MCF 10A (cell line): Measurements from ENCODE around the gene PCA3. TPM values are rescaled to one million over a fixed set of nuclear protein-coding genes. Genes with fewer than 3 reads are reported as not detected.

Experiments used
- BruUV-seq: library from RNA; stranded (reverse); fragments of 400-500 nt; replicated peaks from 2 replicates; lab custom pipeline; 2021; lab: Mats Ljungman, UMichigan
- CTCF ChIA-PET: fragments of 300-600 bp; sonication (Branson Sonifier 250); formaldehyde crosslinking; extraction: SDS; loops from one replicate; lab custom pipeline; 2021; ENCODE audit warnings: antibody characterized with exemption, inconsistent platforms; lab: Yijun Ruan, JAX
- POLR2A ChIA-PET: fragments of 300-600, 350-650 bp; sonication (Branson Sonifier 250); formaldehyde crosslinking; extraction: SDS; loops from one replicate; lab custom pipeline; 2020; ENCODE audit warnings: antibody characterized with exemption, inconsistent platforms; lab: Yijun Ruan, JAX
- DNase-seq: peaks from one replicate; pipeline ENCODE4 v3.0.0-alpha.2; 2018; ENCODE audit not compliant: unreplicated experiment
- H3K27ac Mint-ChIP-seq: one replicate; pipeline ENCODE4 v1.8.0; 2022; ENCODE audit warnings: mild to moderate bottlenecking, low read depth, mixed read lengths; ENCODE audit not compliant: unreplicated experiment
- H3K27me3 Mint-ChIP-seq: one replicate; pipeline ENCODE4 v1.8.0; 2022; ENCODE audit warnings: mixed read lengths; ENCODE audit not compliant: insufficient read depth, unreplicated experiment
- H3K36me3 Mint-ChIP-seq: one replicate; pipeline ENCODE4 v1.8.0; 2022; ENCODE audit warnings: mild to moderate bottlenecking, moderate library complexity, mixed read lengths; ENCODE audit not compliant: insufficient read depth, unreplicated experiment
- H3K4me1 Mint-ChIP-seq: one replicate; pipeline ENCODE4 v1.8.0; 2022; ENCODE audit warnings: mixed read lengths; ENCODE audit not compliant: insufficient read depth, unreplicated experiment
- H3K4me3 Mint-ChIP-seq: one replicate; pipeline ENCODE4 v1.8.0; 2022; ENCODE audit warnings: mild to moderate bottlenecking, moderate library complexity, mixed read lengths; ENCODE audit not compliant: unreplicated experiment
- H3K9me3 Mint-ChIP-seq: one replicate; pipeline ENCODE4 v1.8.0; 2022; ENCODE audit warnings: mixed read lengths; ENCODE audit not compliant: unreplicated experiment
- intact Hi-C: fragments of 100-400 bp; cut with micrococcal nuclease; formaldehyde crosslinking; loops from 2 replicates; pipeline ENCODE4 v1.14.1; 2022
- total RNA-seq: library from RNA; stranded (reverse); gene quantifications from 2 replicates; pipeline ENCODE4 v1.2.3, GENCODE V29; 2022
- TF ChIP-seq, protein P1 (sequence below): fragments of 200-600 bp; IDR thresholded peaks from one replicate; pipeline ENCODE4 v1.8.0; 2022; ENCODE audit warnings: antibody characterized with exemption, mild to moderate bottlenecking; ENCODE audit not compliant: unreplicated experiment

PCA3 gene
- total RNA-seq, 1 experiment from 2014 or later: not detected

GRCh38 chr9:76759732-76760131 lies 4.5 kb upstream of the PCA3 start:
- Mint-ChIP-seq H3K27me3 (no peaks in the 10 kb centered on the region), H3K36me3 (no peaks in the 10 kb centered on the region), H3K27ac (no peak overlapping the region), H3K4me3 (no peak overlapping the region), H3K4me1 (peaks cover 13% of the 10 kb centered on the region), H3K9me3 (no peaks in the 10 kb centered on the region)
- BruUV-seq: no TSS peak
- POLR2A ChIA-PET: interaction anchor here (0.9 kb wide), 1 partner anchor 51 kb away, joined by 3 read pairs; no protein-coding TSS in a partner anchor
- CTCF ChIA-PET: interaction anchor here (0.7 to 1.2 kb wide), 5 partner anchors 8 to 1399 kb away, joined by 3 to 4 read pairs (median 3); no protein-coding TSS in a partner anchor
- TF ChIP-seq, protein P1, sequence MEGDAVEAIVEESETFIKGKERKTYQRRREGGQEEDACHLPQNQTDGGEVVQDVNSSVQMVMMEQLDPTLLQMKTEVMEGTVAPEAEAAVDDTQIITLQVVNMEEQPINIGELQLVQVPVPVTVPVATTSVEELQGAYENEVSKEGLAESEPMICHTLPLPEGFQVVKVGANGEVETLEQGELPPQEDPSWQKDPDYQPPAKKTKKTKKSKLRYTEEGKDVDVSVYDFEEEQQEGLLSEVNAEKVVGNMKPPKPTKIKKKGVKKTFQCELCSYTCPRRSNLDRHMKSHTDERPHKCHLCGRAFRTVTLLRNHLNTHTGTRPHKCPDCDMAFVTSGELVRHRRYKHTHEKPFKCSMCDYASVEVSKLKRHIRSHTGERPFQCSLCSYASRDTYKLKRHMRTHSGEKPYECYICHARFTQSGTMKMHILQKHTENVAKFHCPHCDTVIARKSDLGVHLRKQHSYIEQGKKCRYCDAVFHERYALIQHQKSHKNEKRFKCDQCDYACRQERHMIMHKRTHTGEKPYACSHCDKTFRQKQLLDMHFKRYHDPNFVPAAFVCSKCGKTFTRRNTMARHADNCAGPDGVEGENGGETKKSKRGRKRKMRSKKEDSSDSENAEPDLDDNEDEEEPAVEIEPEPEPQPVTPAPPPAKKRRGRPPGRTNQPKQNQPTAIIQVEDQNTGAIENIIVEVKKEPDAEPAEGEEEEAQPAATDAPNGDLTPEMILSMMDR: no peak
- intact Hi-C loops: loop anchor here (2.0 kb wide), 2 partner anchors 227 to 391 kb away; no protein-coding TSS in a partner anchor
- DNase-seq: no peak

DNA sequence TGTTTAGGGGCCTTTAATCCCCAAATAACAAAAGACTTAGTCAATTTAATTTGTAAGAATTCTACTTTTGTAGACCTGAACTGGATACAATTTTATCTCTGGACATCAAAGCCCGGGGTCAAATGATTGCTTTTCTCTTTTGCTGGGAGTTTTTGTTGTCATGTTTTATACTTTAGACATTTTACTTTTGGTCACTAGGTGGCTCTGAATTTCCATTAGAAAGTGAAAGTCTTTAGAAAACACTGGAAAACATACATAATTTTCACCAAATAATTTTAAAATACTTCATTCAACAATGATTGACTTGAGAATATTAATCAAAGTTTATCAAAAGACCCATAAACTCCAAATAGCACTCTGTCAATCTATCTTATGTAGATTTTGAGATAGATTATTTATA lies 2.8 kb upstream of the PCA3 start:
- TF ChIP-seq, protein P1: peak; percentile 32
- no peak overlapping the region for H3K27ac Mint-ChIP-seq
- H3K36me3 Mint-ChIP-seq: no peaks in the 10 kb centered on the region
- ChIA-PET POLR2A (no interaction called here), CTCF (interaction anchor here (0.6 to 1.7 kb wide), 8 partner anchors 8 to 400 kb away, joined by 3 to 11 read pairs (median 3); no protein-coding TSS in a partner anchor)
- no peaks in the 10 kb centered on the region for H3K9me3 Mint-ChIP-seq
- intact Hi-C loops: loop anchor here (2.0 kb wide), 2 partner anchors 225 to 389 kb away; no protein-coding TSS in a partner anchor
- DNase-seq: peak; percentile 10
- no peaks in the 10 kb centered on the region for H3K27me3 Mint-ChIP-seq
- BruUV-seq: no TSS peak
- peaks cover 7% of the 10 kb centered on the region for H3K4me1 Mint-ChIP-seq
- no peak overlapping the region for H3K4me3 Mint-ChIP-seq

DNA sequence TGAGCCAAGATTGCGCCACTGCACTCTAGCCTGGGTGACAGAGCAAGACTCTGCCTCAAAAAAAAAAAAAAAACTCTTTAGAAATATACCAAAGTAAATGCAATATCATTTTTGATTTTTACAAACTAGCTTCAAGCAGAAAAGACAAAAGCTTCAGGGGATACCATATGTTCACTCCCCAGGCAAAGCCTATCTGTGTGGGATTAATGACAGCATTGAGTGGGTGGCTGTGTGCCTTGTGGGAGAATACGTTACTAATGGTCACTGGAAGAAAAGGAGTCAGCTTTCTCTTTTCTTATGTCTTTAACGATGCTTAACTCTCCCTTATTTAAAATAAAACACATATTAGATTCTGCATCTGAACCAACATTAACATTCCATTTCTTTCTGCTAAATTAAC lies 1.9 kb downstream of the PCA3 start:
- Mint-ChIP-seq H3K4me3 (no peak overlapping the region), H3K27ac (no peak overlapping the region), H3K27me3 (no peaks in the 10 kb centered on the region), H3K36me3 (no peaks in the 10 kb centered on the region), H3K4me1 (no peaks in the 10 kb centered on the region), H3K9me3 (no peaks in the 10 kb centered on the region)
- CTCF ChIA-PET: interaction anchor here (0.6 kb wide), 1 partner anchor 38 kb away, joined by 3 read pairs; no protein-coding TSS in a partner anchor
- BruUV-seq: no TSS peak
- TF ChIP-seq, protein P1: no peak
- intact Hi-C loops: no loop called here
- POLR2A ChIA-PET: no interaction called here
- DNase-seq: no peak

- H3K9me3 Mint-ChIP-seq: no peaks in the 10 kb centered on the region
- no peaks in the 10 kb centered on the region for H3K36me3 Mint-ChIP-seq
- no peaks in the 10 kb centered on the region for H3K27me3 Mint-ChIP-seq
- intact Hi-C loops: no loop called here
- TF ChIP-seq, protein P1: no peak
- POLR2A ChIA-PET: interaction anchor here (0.7 kb wide), 1 partner anchor 28 kb away, joined by 3 read pairs; no protein-coding TSS in a partner anchor
- H3K4me3 Mint-ChIP-seq: no peak overlapping the region
- DNase-seq: no peak
- H3K27ac Mint-ChIP-seq: no peak overlapping the region
- BruUV-seq: no TSS peak
- CTCF ChIA-PET: interaction anchor here (0.6 to 0.7 kb wide), 4 partner anchors 8 to 386 kb away, joined by 3 read pairs; partner anchors contain the start of gene PCA3
- H3K4me1 Mint-ChIP-seq: no peaks in the 10 kb centered on the region
These were observed 8.6 kb downstream of the PCA3 start for GRCh38 chr9:76772686-76773445.
